DMS53 treated with DMSO at 0.1 percent for 48 hours (cell line): ENCODE data around the gene TSBP1.

Experiments
- DNase-seq: peaks from one replicate; lab custom pipeline; 2025; ENCODE audit not compliant: unreplicated experiment; lab: John Stamatoyannopoulos, UW

The TSBP1 gene, protein sequence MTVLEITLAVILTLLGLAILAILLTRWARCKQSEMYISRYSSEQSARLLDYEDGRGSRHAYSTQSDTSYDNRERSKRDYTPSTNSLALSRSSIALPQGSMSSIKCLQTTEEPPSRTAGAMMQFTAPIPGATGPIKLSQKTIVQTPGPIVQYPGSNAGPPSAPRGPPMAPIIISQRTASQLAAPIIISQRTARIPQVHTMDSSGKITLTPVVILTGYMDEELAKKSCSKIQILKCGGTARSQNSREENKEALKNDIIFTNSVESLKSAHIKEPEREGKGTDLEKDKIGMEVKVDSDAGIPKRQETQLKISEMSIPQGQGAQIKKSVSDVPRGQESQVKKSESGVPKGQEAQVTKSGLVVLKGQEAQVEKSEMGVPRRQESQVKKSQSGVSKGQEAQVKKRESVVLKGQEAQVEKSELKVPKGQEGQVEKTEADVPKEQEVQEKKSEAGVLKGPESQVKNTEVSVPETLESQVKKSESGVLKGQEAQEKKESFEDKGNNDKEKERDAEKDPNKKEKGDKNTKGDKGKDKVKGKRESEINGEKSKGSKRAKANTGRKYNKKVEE

DNA sequence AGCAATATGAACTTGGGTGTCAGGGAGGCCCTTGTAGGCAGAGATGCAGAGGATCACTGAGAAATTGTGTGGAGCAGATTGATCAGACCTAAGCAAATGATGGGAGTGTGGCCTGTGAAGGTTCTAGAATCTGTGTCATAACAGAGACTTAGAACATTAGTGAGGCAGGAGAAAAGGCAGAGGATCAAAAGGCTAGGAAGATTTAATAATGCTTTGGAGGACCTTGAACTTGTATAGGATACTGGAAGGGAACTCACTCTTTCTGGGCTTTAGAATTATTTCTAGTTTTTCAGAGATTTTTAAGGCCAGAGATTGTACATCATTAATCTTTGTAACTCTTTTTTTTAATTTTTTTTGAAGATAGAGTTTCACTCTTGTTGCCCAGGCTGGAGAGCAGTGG lies at the start of gene TSBP1:
Gene TSBP1, minus strand, starts transcription at position 101 of the 400 bp plus-strand sequence. CDS start 197 bp downstream, outside the sequence.
- no peak for DNase-seq

DNA sequence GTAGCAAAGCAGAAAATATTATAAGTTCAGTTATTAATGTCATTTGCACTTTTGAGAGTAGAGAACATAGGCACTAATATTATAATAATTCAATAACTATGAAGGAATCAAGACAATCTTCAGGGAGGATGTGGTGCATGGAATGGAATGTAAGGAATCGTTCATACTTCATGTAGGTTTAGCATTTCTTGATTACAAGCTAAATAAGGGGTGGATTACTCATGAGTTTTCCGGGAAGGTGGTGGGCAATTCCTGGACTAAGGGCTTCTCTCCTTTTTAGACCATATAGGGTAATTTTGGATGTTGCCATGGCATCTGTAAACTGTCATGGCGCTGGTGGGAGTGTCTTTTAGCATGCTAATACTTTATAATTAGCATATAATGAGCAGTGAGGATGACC lies 44.3 kb upstream of the TSBP1 start:
- DNase-seq: no peak

DNA sequence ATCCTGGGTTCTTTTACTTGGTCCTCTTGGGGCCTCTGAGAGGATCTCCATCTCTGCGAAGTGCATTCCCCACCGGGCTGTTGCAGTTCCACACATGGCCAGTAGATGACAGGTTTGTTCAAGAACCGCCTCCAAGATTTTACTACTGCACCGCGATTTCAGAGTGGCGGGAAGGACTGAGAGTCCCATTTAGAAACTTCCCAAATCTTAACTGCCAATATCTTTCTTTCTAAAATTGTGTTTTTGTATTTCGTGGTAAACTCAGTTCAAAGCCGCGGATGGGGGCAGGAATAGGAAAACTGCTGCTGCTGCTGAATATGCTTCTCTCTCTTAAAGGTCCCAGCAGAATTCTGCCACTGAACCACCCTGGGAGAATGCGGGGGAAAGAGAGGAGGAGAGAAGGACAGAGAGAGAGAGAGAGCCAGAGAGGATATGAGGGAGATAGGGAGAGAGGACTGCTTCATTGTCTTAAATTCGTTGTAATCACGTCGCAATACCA lies 43.9 kb upstream of the TSBP1 start:
- peak; percentile 66 for DNase-seq

DNA sequence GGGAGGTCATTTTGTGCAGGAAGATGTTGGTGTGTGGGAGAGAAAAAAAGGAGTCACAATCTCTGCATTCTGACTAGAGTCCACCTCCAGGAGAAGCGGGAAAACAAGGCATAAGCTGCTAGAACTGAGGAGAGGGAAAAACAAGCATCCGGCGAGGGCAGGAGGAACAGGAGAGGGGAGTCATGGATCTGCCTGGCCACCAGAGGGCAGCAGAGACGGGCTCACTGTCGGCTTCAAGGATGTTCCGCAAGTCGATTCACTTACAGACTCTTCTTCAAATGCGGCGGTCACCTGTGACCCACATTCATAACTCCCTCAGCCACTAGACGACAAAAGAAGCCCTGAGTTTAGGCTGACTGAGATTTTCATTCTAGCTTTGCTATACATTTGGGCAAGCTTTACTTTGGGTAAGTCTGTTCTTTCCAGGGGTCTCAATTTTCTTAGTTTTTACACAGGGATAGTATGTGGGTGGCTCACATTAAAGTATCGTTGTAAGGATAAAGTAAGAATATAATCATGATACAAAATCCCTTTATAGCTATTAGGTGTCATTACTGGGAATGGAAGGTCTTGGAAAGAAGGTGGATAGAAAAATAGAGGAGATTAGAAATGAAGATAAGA lies 41.8 kb upstream of the TSBP1 start:
- DNase-seq: peak; percentile 78

DNA sequence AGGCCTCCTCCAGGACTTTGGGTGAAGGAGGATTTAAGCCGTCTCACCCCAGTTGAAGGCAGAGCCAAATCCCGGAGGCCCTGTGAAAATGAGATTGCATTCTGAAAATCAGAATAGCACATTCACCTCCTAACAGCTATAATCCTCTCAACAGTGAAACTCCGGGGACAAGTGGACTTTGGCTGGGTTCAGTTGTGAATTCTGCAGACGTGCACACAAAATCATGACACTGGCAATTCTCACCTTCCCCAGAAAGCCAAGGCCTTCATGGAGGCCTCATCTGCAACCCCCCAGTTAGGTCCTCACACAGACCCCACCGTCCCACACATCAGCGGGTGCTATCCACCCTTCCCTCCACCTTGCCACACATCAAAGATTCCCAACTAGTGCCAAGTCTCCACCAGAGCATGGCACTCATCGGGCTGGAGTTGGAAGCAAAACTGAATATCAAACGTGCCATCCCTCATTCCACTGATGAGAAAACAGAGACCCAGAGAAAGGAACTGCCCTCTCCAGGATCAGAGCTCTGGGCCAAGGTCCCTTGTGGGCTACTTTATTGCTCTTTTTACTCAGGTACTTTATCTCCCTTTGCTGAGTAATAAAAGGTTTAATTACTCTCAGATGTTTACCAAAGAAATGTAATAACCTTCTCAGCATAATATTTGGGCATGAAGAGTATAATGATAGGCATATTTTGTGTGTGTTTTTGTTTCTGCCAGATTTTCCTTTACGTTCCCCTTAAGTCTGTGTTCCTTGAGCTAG lies 40.0 kb upstream of the TSBP1 start:
- DNase-seq: no peak

DNA sequence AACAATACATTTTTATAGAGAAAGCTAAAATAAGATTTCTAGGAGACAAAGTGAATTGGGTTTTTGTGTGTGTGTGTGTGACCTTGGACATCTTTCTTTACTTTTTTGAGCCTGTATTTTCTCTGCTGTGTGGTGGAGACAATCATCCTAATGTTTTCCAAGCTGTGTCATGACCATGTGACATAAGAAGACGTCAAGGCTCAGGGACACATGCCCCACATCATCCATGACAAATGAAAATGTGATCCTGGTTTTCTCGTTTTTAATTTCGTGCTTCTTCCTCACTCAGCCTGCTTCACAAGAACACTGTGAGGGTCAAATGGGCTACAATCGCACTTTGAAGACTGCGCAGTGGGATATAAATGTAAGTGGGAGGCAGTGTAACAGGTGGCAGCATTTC lies 39.2 kb upstream of the TSBP1 start:
- no peak for DNase-seq

DNA sequence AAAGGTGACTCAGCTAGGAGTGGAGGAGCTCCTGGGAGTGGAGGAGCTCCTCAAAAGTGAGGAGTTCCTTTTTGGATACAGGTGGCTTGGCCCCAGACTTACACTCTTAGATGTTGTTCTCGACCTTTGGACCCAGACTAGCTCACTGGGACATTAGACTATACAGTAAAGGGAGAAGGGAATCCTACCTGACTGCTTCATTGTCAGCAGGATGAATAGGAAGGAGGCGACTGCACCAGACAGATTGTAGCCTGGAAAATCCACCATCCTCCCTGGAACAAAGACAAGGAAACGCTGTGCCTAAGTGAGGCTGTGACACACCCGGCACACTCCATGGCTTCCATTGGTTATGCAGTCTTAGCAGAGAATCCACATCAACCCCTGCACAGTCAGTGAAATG lies 35.2 kb upstream of the TSBP1 start, which contains the start of gene BTNL2:
Gene BTNL2, minus strand, starts transcription at position 325 of the 400 bp plus-strand sequence. Its CDS starts 58 bp downstream, at position 267.
- DNase-seq: peak; percentile 57

DNA sequence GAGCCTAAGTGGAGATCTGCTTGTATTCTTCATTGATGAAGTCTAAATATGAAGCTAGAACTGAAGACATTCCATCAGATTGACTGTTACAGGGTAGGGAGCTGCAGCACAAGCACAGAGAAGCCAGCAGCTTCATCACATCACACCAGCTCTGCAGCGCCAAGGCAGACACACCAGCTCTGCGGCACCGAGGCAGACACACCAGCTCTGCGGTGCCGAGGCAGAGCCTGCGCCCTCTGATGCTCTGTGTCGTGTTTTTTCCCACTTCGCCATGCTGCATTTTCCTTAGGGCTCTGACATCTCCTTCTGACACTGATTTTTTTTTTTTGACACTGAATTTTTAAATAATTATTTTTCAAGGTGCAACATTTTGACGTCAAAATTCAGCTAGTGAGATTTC lies 34.5 kb upstream of the TSBP1 start:
- DNase-seq: no peak

DNA sequence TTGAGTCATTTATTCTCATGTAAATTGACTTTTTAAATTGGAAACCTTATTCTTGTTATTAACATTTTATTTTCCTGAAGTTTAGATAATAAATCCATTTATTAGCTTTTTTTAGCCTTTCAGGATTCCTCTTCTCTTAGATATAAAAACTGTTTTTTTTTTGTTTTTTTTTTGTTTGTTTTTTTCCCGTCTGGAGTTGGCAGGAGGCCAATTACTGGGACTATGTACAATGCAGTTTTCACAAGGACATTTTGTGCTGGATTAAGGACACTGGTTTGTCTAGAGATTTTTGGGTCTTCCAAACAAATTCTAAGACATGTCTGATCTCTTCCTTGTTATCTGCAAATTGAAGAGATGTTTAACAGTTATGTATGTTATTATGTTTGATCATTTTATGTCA lies 34.0 kb upstream of the TSBP1 start:
- no peak for DNase-seq

DNA sequence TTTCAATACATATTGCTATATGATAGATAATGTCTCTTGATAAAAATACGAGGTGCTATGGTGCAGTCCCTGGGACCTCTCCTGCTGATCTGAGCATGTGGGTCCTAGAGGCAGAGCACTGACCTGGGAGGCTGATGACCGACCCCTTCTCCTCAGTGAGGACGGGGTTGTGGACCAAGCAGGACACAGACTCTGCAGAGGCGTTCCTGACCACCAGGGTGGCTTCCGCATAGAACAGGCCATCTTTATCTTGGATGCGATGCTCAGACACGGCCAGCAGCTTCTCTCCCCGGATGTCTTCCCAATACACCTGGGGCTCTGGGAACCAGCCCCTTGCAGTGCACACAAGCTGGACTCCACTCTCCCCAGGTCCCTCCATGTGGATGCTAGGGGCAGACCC lies 31.1 kb upstream of the TSBP1 start:
- DNase-seq: no peak

DNA sequence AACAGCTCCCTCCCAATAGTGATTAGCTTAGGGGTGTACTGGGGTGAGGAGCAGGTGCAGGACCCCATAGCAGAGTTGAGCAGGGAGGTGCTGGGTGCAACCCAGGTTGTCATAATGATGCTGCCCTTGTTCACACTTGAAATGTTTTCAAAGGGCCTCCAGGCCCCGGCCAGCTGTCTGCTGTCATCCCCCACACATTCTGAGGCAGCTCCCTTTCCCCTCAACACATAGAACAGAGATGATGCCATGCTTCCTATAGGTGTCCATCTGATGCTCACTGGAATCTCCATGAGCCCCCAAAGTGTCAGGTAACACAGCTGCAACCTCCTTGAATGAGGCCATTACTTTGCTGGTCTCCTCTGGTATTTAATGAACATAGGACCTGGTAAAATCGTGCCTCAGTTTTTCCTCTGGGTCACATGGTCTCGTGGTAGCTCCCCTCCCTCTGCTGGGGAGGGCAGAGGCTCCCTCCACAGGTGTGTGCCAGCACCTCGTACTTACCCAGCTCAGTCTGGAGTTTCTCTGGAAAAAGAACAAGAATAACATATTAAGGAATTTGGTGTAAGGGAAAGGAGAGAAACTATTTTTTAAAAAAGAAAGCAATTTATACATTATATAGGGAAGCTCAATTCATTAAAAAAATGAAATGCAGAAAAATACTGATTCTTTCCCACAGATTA lies 29.7 kb upstream of the TSBP1 start:
- DNase-seq: no peak

DNA sequence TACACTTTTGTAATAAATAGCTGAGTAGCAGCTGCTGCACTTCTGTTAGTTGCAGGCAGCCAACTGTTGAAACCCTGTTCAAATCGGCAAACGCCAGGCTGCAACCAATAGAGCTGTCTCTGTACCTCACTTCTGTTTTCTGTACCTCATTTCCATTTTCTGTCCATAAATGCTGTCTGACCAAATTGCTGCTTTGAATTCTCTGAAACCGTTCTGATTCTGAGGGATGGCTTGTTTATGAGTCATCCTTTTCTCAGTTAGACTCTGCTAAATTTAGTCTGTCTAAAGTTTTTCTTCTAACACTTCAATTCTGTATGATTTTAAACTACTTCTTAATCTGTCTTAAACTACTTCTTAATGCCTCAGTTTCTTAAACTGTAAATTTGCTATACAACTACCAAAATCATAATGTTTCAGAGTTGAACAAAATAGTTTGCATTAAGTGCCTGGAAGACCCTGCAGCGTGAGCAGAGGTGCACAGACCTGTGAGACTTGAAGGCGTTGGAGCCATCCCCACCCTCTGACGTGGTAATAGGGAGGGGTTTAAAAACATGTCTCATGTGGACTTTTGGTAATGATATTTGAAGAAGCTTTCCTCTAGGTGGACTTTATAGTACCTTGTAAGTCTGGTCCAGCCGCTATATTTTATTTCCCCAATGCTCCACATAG lies 25.7 kb upstream of the TSBP1 start:
- DNase-seq: no peak

DNA sequence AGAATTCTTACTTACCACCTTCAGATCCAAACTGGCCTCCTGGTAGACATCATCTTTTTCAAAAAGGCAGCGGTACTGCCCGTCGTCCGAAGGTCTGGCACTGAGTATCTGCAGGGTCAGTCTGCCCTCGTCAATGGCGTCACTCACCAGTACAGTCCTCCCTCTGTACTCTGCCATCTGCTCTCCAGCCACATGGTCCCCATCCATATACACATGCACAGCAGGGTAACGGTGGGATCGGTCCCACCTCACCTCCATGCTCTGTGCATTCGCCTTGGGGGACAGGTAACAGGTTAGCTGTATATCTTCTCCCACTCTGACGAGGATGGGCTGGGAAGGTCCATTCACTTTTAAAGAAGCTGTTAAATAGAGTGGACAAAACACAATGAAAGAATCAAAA lies 24.3 kb upstream of the TSBP1 start:
- no peak for DNase-seq

DNA sequence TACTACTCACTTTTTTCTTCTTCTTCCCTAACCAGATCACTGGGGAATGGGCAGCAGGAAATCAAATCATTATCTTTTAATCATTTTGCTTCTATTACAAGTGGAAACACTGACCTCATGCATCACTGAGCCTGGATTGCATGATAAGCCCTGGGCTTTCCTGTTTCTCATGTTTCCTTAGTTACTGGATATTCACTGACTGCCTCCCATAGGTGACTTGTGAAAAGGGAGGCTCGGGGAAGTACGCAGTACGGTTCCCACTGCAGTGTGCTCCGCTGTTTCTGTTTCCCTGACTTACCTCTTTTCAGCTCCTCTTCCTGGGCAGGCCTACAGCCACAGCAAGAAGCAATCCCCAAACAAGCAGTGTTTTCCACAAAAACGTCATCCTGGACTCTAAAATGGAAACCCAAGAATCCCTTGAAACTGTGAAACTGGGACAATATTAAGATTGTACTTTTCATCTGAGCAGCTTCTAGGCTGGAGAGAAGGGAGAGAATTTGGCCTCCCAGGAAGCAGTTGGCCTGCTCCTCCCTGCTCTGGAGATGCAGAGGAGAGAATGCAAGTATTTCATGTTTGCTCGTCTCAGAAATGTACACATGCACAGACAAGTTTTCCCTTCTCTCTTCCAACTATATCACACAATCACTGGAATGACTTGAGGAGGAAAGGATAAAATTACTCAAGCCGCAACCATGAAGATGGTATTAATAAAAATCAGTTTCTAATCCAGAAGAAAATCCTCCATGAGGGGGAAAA lies 22.1 kb upstream of the TSBP1 start:
- DNase-seq: peak; percentile 46

DNA sequence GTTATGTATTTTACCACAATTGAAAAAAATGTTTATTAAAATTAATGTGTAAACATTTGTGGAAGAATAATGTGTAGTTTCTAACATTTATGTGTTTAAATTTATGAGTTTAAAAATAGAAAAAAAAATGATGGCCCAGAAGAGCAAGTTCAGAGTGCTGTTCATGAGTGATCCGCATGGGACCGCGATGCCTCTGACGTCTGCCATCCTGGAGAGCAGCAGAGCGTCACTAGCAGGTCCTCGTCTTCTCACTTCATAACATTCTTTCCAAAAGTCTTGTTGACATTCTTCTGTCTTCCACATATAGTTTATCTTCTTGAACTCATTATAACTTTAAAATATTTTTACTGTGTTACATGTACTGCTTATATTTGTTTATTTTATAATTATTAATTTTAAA lies 19.8 kb upstream of the TSBP1 start:
- DNase-seq: no peak

DNA sequence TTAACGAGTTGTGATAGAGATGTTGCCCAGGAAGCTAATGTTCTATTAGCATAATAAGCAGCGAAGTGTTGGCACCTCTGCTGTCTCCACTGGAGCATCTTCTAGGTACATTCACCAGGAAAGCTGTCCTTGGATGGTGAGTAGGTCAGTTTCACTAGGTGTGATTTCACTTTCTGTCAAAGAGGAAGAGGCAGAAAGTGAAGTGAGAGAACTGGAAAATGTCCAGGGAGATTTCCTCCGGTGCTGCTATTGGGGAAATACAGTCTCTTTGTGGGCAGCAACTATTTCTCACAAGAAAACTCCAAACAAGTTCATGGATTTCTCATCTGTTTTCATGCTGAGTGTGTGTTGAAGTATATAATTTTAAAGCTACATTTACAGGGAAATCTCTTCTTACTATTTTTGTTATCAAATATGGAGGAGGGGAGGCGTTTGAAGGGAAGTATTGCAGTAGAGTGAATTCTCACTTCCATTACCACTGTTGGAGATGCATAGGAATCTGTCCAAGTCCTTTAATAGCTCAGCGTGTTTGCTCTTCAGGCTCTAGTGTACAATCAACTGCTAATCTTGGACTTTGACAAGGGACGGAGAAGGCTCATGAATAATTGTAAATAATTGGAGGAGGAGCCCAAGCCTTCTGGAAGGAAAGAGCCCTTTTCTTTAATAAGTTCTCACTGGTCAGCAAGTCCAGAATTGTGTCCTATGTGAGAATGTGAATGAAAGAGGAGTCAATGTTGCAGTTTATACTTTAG lies 16.1 kb upstream of the TSBP1 start:
- no peak for DNase-seq

DNA sequence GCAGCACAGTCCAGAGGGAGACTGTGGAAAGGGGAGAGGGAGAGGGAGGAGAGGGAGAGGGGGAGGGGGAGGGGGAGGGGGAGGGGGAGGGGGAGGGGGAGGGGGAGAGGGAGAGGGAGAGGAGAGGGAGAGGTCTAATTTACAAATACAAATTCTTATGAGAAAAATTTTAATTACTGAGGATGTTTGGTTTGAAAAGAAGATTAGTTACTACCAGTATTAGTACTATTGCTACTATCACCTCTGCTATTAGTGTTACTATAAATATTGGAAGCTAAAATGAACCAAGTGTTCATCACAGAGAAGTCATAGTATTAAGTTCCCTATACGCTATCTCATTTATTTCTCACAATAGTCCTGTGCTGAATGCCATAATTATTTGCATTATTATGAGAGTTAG lies 14.3 kb upstream of the TSBP1 start:
- DNase-seq: no peak

DNA sequence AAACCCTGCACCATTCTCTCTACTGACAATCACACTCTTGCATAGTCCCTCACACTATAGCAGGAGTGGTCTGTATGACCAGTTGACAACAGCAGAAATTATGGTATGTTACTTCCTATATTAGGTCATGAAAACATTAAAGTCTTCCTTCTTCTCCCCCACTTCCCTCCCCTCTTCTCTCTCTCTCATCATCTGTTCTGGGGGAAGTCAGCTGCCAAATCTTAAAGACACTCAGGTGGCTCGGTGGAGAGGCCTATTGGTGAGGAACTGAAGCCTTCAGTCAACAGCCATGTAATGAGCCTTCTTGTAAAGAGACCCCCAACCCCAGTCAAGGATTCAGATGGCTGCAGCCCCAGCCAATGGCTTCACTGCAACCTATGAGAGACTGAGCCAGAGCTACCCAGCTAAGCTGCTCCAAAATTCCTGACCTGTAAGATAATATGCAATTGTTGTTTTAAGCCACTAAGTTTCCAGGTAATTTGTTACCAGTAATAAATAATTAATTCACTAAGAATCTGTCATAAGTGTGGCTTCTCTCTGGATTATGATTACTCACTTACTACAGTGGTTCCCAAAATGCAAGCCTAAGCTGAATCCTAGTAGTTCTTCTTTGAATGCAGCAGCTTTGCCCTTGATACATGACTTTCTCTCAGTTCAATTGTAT lies 11.2 kb upstream of the TSBP1 start:
- DNase-seq: no peak
